Myocyte (in vitro differentiated cells): ENCODE data around the gene FAM186B. TPM values are rescaled to one million over a fixed set of nuclear protein-coding genes. Genes with fewer than 3 reads are reported as not detected.

Experiments
- DNase-seq: peaks from one replicate; pipeline ENCODE4 v3.0.0-alpha.2; 2012; ENCODE audit warnings: low read depth
- total RNA-seq: library from RNA; depleted of rRNA; stranded (reverse); fragments of >200 nt; gene quantifications from 2 replicates; pipeline ENCODE4 v1.2.3, GENCODE V29; 2014

The FAM186B gene
- total RNA-seq, 1 donor from 2014 or later = 0.27 TPM

DNA sequence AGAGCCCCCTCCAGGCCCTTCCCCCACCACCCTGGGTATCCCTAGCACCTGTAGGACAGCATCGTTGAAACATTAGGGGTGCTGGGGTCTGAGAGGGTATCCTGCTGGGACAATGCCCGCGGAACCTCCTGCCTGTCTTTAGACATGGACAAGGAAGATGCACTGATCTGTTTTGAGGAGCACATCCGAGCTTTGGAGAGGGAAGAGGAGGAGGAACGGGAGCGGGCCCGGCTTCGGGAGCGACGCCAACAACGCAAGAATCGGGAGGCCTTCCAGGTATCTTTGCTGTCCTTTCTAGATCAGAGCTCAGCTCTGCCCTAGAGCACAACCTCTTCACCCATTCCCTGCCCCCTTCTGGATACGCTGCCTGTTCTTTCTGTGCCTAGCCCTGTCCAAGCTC is 31.1 kb upstream of the FAM186B start:
- no peak for DNase-seq

DNA sequence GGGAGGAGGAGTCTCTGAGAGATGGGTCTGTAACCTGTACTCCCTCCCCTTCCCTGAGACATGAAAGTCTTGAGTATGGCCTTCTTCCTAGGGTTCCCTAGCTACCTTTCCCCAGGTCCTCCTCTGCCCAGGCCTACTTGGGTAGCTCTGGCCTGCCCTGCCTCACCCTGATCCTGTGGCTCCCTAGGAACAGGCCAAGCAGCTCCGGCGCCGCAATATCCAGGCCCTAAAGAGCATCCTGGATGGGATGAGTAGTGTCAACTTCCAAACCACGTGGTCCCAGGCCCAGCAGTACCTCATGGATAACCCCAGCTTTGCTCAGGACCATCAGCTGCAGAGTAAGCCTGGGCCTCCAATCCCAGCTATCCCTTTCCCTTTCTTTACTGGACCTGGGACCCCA is 30.2 kb upstream of the FAM186B start:
- no peak for DNase-seq

DNA sequence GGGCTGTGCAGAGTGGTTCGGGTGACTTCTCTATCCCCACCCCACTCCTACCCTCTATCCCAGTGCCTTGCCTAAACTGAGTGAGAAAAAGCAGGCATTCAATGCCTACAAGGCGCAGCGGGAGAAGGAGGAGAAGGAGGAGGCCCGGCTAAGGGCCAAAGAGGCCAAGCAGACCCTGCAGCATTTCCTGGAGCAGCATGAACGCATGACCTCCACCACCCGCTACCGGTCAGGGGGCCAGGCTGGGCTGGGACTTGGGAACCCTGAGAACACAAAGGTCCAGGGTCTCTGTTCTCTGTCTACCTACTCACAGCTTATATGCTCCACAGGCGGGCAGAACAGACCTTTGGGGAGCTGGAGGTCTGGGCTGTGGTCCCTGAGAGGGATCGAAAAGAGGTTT is 29.6 kb upstream of the FAM186B start:
- DNase-seq = no peak

DNA sequence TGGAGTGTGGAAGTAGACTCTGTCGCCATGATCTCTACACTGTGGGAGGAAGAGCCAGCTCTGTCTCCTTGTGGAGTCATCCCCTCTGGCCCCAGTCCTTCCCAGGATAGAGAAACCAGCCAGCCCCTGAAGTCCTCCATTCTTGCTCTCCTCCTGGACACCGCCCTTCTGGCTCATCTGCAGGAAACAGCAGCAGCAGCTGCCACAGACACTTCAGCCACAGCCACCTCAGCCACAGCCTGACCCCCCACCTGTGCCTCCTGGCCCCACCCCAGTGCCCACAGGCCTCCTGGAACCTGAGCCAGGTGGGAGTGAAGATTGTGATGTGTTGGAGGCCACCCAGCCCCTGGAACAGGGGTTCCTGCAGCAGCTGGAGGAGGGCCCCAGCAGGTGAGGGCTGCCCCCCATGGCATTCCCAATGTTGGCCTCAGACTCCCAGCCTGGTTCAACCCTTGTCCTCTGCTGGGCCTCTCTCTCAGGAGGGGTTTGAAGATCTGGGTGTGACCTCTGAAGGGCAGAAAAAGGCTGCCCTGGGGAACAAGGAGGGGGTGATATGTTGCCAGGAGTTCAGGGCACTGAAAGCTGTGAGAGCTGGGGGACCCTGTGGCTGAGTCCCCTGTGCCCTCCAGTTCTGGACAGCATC is 28.4 kb upstream of the FAM186B start:
- peak; percentile 16 for DNase-seq

DNA sequence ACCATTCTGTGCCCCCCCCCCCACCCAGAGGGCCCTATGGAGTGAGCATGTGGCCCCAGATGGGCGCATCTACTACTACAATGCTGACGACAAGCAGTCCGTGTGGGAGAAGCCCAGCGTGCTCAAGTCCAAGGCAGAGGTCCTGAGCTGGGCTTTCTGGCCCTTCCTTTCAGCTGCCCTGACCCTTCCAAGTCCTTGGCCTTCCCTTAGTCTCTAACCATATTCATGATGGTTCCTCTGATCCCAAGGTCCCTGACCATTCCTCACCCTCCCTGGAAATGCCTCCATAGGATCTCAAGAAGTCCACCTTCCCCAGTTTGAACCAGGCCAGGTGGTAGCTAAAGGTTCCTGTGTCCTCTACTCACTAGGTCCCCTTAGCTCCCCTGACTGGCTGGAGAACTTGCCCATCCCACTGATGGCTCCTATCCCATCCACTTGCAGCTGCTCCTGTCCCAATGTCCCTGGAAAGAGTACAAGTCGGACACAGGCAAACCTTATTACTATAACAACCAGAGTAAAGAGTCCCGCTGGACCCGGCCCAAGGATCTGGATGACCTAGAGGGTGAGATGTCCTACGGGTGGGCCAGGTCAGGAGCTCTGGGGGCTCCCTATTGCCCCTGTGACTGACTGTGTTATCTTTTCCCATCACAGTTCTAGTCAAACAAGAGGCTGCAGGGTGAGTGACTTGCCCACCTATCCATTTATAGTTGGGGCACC is 27.7 kb upstream of the FAM186B start:
- no peak for DNase-seq

DNA sequence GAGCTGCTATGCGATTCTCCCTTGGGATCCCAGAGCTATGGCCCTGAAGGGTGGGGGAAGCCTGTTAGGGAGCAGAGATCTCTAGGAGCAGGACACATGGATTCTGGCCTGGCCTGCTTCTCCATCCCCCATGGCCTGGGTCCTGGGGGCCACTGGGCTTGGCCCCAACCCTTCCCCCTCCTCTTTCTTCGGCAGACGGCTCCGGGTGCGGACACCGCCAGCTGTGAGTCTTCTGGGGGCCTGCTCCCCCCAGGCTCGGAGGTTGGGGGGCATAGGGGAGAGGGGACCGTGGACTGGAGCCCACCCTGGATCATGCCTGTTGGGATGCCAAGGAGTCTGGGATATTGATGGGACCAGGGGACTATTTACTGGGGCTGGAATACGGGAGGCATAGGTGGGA is 27.0 kb upstream of the FAM186B start:
- no peak for DNase-seq

DNA sequence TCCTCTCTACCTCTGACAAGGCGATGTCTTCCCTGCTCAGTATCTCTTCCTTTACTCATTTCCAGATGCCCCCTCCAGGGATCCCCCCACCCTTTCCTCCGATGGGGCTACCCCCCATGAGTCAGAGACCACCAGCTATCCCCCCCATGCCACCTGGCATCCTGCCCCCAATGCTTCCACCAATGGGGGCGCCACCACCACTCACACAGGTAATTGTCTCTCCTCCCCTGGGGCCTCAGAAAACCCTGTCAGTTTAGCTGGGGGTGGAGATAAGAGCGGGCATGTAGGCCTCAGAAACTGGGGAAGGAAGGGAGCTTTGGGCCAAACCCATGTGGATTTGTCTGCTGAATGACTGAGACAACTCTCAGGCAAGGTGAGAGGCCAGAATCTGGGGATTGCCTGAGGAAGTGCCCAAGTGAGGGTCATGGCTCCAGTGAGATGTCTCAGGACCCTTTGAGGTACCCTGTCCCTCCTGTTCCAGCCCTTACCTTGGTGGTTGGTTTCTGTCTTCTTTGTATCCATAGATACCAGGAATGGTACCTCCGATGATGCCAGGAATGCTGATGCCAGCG is 26.0 kb upstream of the FAM186B start:
- DNase-seq = no peak

DNA sequence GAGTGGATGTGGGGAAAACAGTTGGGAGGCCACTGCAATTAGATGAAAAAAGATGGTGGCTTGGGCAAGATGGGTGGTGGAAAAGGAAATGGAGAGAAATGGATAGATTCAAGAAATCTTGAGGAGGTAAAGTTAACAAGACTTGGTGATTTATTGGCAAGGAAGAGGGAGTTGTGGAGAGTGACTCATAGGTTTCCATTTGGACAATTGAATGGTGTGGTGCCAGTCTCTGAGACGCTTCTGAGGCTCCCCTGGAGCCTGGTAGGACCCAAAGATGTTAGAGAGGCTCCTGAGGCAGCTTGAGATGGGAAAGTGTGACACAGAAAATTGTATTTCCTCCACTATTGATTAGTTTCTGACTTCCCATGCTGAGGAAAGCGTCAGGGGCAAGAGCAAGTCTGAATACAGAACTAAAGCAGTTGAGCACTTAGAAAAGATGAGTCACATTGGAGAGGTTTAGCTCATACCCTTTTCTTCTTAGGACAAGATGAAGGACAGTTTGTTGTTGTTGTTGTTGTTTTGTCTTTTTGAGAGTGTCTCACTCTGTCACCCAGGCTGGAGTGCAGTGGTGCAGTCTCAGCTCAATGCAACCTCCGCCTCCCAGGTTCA is 22.4 kb upstream of the FAM186B start:
- DNase-seq = peak; percentile 46

DNA sequence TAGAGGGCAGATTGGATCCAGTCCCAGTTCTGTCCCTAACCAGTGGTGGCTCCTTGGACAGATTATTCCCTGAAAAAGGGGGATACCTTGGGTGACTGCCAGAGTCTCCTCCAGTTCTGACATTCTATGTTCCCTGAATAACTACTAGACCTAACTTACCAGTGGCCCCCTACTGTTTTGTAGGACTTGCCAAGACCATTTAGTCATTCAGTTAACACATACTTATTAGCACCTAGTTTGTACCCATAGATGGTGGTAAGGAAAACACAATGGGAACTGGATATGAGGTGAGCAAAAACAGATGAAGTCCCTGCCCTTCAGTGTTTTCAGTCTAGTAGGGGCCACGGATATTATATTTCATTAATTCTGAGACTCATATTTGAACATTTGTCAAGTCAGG is 21.4 kb upstream of the FAM186B start:
- DNase-seq = no peak

DNA sequence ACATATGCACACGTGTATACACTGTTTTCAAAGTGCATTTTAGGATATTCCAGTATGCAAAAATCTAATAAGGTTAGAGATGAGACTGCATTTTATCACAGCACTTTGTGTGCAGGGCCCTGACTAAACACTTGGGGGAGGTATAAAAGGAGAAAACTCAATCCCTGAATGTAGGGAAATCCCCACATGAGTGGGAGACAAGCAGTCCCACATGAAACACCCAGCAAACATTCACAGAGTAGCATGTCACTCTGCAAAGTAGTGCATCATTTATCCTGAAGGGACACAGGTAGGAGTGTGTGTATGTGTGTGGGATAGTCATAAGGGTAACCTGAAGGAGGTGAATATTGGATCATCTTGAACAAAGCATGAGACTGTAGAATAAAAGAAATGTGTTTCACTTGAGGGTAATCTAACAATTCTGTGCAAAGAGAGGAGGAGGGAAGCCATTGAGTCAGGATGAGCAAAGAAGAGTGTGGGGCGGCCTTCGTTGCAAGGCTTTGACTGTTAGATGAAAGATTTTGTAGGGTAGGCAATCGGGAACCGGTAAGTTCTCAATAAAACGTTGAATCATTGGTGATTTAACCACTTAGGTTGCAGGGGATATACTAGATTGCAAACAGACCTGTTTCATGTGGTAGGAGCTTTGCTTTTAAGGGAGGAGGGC is 20.9 kb upstream of the FAM186B start:
- DNase-seq = no peak

DNA sequence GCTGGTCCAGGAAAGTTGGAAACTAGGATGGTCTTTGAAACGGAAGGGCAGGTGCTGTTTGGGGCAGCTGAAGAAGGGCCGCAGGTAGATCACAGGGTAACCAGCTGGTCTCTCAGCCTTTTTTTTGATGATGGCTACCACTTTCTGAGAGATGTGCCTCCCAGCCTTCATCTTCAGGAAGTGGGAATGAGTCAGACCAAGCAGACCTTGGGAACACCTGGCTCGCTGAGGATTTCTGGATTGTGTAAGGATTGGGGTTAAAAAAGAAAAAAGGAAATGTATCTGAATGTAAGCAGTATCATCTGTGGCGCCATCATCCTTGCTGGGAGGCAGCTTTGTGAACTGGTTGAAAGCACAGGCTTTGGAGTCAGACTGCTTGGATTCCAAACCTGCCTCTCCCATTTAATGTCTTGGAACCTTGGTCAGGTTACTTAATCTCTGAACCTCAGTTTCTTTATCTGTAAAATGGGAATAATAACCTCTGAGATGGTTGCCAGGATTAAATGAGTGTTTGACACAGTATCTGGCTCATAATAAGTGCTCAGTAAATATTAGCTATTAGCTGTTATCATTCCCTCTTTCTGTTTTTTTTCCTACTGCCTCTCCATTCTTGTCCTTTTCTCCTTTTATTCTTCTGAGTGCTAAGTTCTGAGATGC is 19.6 kb upstream of the FAM186B start:
- DNase-seq = no peak

DNA sequence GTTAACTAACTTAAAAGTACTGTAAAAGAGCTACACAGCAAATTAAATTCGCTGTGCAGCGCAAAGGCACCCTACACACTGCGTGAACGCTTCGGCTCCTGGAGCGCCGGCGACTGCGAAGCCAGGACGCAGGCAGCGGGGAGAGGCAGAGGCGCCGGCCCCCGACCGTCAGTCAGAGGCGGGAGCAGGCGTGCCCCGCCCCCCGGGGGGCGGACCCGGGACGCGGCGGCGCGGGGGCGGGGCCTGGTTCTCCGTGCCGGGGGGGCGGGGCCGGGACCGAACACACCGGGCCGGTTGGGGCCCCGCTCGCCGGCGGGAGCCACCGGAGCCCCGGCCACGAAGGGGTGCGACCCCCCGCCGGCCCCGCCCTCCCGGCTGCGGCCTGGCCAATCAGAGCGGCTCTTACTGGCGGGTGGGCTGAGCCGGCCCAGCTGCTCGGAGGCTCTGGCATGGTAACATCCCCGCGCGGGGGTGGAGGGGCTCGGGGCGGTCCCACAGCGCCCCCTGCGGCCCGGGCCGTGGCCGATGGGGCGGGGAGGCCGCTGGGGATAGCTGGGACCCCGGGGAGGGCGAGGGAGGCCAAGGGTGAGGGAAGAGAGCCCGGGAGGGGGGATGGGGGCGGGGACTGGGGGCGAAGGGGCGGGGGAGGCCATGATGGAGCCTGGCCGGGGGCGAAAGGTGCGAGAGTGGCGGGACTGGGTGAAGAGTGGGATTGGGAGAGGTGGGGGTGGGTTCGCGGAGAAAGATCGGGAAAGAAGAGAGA is 17.9 kb upstream of the FAM186B start, which contains the start of gene PRPF40B:
TSS of gene PRPF40B (plus strand) at position 420 of the 763 bp plus-strand sequence. CDS start at position 450, 30 bp downstream.
- DNase-seq = peak; percentile 88

DNA sequence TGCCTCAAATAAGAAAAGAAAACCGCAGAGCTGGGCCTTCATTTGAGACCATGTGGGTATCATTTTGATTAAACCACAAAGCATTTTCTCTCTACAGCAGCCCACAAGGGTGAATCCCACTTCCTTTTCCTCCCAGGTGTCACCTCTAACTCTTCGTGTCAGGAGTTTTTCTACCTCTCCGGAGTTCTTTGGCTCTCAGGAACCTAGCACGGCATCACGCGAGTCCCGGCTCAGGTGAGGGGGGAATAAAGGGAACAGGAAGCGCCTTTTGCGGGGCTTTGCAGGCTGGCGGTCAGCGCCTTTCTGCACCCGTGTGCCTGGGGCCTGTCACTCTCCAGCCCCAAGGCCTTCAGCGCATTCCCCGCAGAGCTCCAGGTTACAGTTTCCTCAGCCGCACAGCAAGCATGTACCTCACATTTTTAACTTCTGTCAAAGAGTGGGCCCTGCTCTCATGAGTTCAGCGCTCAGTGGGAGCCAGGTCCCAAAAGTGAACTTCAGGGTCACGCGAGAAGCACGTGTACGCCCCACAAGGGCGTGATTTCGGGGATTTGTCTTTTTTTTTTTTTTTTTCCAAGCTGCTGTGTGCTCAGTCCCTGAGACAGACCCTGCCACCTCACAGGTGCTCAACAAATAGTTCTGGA is 17.2 kb upstream of the FAM186B start:
- peak; percentile 31 for DNase-seq

DNA sequence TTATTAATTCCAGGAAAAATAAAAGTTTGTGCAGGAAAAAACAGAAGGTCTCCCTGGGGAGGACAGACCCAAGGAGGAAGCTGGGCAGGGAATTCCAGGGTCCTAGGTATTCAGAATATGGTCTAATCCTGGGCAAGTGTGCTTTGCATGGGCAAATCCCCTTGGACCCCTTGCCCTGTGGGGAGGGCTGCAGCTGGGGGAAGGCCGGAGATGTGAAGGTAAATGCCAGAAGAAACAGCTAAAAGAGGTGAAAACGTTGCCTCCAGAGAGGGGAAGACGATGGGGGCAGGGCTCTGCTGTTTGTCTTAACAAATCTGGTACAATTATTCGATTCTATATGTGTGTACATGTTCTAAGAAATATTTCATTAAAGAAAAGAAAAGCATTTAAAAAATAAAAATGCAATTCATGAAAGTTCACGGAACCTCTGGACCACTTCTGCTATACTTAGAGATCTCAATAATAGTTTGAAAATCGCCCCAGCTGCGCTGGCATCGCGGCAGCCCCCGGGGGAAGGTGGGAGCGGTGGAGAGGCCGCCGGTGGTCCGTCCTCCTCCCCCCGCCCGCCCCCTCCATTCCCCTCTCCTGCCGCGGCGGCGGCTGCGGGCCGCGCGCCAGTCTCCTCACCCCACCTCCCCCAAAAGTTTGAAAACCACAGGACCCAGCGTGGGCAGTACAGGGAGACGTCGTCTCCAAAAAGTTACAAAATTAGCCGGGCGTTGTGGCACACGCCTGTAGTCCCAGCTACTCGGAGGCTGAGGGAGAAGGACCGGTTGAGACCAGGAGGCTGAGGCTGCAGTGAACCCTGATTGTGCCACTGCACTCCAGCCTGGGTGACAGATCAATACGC is 16.4 kb upstream of the FAM186B start:
- no peak for DNase-seq

DNA sequence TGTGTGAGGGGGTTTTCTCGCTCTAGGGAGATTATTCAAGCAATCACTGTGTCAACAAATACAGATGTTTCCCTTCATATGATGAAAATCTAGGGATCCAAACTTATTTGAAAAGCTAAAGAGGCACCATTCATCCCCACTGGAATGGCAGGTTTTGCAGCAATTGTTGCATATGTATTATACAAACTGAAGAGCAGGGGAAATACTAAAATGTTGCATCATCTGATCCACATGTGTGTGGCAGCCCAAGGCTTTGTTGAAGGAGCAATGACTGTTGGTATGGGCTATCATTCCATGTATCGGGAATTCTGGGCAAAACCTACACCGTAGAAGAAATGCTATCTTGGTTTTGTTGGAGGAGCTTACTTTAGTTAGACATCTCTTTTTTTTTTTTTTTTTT is 13.8 kb upstream of the FAM186B start:
- DNase-seq = no peak

DNA sequence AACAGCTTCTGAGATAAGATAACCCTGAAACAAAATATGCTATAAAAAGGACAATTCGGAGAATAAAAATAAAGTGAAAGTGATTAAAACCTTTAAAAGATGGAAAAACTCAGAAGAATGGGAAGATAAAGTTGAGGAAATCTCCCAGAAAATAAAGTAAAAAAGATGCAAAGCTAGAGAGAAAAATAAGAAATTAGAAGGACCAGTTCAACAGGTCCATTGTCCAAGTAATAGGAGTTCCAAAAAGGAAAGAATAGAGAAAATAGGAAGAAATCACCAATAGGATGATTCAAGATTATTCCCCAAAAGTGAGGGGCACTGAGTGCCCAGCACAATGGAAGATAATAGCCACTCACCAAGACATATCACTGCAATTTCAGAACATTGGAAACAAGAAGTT is 13.1 kb upstream of the FAM186B start:
- DNase-seq = no peak

DNA sequence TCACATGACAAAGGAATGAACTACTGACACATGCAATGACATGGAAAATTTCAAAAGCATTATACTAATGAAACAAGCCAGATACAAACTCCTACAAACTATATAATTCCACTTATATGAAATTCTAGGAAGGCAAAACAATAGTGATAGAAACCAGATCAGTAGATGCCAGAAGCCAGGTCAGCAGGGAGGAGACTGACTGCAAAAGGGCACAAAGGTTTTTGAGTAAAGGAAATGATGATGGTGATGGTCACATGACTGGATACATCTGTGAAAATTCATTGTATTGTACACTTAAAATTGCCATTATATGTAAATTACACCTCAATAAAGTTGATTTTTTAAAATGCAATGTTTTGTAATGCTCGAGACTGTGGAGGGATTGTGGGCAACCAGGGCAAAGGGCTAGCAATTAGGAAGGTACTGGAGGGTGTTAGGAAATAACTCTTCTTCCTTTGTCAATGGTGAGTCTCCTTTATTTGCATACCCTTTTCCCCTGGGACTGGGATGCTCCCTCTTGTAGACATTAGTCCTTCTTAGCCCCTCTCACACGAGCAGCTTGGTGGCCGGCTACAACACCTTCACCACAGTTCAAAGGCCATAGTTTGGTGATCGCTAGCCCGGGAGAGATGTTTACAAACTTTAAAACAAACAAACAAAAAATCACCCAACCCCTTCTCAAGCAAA is 11.2 kb upstream of the FAM186B start:
- DNase-seq = no peak

DNA sequence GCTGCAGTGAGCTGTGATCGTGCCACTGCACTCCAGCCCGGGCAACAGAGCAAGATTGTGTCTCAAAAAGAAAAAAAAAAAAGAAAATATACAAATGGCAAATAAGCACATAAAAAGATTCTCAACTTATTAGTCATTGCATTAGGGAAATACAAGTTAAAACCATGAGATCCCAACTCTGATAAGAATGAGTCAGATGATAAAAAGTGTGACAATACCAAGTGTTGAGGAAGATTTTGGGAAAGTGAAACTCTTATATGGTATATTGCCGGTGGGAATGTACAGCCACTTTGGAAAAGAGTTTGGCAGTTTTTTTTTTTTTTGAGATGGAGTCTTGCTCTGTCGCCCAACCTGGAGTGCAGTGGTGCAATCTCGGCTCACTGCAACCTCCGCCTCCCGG is 10.3 kb upstream of the FAM186B start:
- no peak for DNase-seq
